ENCODE results near the gene CTNND2.

Gene CTNND2

DNA sequence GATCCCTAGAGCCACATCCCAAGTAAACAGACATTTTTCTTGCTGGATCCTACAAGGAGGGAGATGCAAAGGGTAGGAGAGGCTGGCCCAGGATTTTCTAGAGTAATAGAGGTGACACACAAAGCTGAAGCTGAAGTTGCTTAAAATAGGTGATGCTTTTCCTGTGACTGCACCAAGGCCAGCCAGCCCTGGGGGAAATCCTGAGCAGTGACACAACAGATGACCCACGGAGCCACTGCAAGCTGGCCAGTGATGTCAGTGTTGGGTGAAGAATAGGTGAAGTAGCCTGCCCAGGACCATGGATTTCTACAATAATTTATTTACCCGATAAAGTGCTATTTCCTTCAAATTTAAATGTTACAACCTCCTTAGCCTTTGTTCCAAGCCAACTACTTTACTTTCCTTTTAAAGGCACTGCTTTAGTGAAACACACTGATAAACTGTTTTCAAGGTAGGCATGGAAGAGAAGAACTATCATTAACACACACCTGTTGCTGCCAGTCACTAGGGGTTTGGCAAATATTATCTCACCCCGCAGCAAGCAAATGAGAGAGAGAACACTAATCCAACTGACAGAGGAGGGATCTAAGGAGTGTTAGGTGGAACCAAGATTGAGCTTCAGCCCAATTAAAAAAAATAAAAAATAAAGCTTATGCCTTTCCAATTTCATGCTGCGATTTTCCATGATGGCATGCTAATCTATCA lies 123.5 kb downstream of the CTNND2 start:
- no peak for DNase-seq (ENCODE audit: low spot score)

DNA sequence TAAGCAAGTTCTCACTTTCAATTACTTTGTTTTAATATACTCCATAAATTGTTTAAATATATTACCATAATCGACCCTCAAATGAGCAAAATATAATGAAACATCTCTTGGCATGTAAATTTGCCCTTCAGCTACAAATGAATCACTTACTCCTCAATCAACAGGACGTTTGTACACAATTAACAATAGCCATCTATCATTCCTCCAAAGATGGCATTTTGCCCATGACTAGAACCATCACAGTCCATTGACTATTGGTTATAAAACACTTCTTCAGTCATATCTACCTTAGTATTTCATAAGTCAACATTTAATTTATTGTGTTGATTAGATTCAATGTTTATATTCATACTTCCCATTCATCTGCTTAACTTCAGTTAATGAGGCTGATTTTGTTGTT lies 127.2 kb downstream of the CTNND2 start:
- DNase-seq (ENCODE audit: low spot score), result peak; percentile 56

DNA sequence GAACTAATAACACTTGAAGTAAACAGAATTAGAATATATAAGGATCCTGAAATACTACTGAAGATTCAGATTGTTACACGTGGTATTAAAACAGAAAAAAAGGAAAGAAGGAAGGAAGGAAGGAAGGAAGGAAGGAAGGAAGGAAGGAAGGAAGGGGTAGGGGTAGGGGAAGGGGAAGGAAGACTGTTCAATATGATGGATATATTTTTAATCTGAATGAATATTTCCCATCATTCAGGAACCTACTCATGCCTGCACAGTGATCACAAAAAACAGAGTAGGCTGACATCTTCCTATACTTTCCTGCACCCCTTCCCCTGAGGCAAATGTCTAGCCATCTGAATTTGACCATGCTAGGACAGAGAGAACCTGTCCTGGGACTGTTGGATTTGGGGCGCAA lies 133.9 kb downstream of the CTNND2 start:
- no peak for DNase-seq (ENCODE audit: low spot score)

DNA sequence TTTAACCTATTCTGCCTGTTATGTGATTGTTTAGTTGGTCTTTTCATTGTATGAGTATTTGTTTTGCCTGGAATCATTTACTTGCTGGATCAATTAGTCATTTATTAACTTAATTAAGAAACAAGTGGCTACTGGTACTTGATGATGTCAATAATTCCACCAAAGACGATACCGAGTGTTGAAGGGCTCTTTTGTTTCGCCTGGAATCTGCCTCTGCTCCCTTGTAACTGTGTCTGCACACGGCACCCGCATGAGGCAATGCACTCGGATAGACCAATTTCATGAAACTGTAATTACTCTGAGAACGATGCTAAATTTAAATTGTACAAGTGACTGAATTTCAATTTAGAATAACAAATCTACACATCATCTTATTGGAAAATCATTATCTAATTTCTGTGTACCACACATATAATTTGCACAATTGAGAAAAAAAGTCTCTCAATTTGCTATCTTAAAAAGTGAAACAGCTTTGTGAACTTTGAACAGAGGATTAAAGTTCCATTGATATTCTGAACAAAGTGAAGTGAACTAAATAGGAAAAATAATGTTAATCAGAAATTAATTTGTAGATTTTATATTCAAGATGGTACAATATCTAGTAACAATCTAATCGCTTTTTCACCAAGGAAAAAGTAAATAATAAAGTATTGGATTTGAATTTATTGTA lies 143.2 kb downstream of the CTNND2 start:
- DNase-seq (ENCODE audit: low spot score), result peak; percentile 16

DNA sequence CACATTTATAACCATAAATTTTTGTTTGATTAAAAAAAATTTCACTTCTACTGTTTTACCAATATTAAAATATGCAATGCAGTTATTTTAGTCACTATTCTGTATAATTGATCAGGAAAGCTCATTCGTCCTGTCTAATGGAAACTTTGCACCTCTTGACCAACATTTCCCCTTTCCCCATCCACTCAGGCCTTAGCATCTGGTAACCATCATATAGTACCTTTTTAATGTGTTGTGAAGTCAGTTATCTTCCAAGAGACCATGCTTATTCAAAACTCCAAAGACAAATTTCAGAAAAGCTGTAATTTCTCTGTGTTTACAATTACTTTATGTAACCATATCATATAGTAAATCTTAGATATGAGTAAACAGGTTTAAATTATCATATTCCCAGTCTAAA lies 145.9 kb downstream of the CTNND2 start:
- DNase-seq (ENCODE audit: low spot score), result no peak

DNA sequence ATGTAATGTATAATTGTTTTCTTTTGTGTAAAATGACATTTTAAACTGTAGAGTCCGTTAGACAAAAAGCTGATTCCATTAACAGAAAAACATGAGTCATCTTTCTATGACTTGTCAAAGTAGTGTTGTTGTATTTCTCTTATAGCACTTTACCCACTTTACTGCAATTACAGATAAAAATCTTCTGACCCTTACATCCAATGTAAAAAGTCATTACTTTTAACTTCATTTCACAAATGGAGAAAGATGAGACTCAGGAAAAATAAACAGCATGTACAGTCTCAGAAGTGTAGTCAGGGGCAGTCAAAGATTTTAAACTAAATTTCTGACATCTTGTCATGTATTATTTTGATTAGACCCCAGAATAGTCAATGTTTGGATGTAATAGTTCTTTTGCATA lies 146.6 kb downstream of the CTNND2 start:
- DNase-seq (ENCODE audit: low spot score), result no peak

DNA sequence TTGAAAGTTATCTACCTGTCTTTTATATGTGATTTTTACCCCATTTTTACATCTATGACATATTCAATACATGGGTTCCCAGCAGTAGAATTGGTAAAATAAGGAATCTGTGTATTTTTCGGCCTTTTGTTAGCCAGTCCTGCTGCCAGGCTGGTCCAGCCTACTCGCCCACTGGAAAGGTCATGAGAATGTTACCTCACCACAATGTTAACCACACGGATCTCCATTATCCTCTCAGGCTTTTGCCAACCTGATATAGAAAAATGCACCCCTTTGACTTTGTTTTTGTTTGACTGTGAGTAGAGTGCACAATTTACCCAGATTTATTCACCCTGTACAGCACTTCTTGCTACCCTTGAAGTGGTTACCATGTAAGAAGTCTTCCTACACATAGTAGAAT lies 167.2 kb downstream of the CTNND2 start:
- DNase-seq (ENCODE audit: low spot score), result no peak

DNA sequence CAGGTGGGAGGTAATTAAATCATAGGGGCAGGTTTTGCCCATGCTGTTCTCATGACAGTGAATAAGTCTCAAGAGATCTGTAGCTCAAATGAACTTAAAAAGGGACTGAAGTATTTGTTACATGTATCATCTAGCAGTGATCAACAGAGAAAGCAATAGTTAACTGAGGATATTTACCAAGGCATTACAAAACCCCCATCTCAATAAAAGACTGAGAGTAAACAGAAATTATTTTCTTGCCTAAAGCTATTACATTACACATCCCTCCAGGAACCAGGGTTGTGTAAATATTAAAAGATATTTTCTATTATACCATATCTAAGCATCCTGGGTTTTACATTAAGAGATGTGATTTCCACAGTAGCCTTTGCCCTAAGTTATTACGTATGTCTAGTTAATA lies 169.9 kb downstream of the CTNND2 start:
- DNase-seq (ENCODE audit: low spot score), result no peak

DNA sequence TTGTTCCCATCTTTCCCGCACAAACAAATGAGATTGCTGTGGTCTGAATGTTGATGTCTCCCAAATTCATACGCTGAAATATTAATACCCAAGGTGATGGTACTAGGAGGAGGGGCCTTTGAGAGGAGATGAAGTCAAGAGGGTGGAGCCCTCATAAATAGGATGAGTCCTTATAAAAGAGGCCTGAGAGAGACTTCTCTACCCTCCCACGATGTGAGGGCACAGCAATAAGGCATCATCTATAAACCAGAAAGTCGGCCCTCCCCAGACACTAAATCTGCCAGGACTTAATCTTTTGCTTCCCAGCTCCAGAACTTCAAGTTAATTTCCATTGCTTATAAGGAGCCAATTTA lies 170.4 kb downstream of the CTNND2 start:
- no peak for DNase-seq (ENCODE audit: low spot score)

DNA sequence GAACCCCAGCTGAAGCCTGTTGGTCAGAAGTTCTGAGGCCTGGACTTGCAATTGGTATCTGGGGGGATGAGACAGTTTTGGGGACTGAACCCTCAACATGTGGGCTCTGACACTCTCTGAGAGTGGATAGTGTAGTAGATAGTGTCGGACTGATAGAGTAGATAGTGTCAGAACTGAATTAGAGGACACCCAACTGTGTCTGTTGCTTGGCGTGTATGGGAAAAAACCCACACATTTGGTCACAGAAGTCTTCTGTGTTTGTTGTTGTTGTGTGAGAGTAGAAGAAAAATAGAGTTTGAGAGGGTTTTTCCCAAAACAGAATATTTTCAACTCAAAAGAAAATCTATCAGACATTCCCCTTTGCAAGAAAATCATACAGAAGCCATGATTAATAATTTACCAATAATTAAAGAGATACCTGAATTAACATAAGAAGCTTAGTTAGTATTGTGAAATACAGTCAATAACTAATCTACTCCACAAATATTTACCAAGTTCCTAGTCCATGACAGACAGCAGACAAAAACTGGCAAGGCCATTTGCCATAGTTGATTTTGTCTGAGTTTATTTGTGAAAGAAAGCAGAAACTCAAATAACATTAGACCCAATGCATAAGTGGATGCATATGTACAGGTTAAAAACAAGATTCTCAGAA lies 170.9 kb downstream of the CTNND2 start:
- DNase-seq (ENCODE audit: low spot score), result no peak

DNA sequence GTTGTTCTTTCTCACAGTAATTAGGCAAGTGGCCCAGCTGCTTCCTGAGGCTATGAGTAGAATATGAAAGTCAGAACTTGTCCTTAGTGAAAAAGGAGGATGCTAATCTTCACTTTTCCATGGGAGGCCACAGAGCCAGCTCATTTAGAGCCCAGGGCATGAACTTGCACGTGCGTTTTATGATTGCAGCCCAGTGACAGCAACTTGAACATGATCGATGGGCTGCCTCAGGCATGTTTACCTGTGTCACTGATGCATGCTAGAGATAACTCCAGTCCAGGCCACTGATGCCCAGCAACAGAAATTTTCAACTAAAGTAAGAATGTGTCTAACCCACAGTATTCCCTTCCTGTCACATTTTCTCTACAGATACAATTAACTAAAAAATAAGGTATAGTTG lies 179.3 kb downstream of the CTNND2 start:
- no peak for DNase-seq (ENCODE audit: low spot score)

DNA sequence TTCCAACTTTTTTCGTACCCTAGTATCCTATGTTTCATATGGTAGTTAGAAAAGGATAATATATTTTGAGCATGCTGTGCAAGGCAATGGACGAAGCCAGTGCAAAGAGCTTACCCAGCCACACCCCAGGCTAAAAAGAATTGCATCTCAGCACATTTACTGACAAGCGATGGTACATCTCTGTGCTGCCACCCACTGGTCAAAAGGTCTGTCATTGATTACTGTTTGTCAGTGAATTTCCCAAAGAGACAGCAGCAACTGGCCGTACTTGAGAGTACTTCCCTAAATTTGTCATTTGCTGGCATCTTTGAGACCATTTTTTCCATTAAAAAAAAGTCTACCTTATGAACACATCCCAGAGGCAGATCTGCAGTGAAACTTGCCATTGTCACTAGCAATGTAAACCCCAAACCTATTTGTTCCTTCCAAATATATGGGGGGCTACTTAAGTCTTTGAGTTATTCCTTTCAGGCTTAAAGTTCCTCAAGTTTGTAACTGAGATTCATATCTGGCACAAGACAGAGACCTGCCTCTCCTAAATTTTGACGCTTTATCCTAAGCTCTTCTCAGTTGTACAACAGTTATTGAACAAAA lies 184.3 kb downstream of the CTNND2 start:
- DNase-seq (ENCODE audit: low spot score), result peak; percentile 88

DNA sequence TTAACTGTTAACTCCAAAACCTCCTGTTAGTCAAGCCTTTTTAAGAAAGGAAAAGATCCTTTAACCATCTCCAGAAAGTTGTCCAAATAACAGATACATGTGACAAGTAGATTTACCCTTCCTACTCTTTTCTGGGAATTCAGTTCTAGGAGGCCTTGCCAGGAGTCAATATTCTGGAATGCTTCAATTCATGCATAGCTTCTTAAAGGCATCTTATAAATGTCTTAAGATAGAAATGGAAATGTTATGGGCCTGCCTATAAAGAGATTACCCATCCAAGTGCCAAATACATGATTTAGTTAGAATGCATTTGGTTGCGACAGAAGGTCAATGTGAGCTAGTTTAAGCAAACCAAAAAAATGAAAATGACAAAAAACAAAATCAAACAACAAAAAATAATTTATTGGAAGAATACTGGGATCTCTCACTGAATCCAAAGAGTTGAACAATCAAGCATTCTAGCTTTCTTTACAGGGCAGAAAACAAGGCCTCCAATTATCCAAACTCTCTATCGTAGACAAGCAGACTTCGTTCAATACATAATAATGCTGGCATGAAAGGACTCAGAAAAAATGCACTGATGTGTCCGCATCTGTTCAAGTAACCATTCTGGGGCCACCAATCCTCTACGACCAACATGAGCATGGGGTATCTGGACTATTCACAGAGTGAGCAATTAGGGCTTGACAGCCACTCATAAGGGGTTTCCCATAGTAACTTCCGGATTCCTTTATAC lies 188.6 kb downstream of the CTNND2 start:
- DNase-seq (ENCODE audit: low spot score), result peak; percentile 71

DNA sequence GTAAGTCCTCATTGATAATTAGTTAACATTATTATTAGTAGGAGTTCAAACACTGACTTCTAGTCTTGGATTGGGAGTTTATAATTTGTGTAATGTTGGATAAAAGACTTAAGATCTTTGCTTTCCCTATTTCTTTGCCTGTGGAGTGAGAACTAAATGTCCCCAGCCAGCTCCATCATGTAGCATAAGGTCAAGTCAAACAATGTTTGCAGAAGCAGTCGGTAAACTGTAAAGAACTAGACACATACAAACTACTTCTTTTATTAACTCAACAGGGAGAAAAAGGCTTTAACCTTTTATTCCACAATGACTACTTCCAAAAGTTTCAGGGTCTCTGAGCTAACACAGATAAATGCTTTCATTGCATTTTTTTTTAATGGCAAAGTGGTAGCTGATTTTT lies 192.3 kb downstream of the CTNND2 start:
- no peak for DNase-seq (ENCODE audit: low spot score)

DNA sequence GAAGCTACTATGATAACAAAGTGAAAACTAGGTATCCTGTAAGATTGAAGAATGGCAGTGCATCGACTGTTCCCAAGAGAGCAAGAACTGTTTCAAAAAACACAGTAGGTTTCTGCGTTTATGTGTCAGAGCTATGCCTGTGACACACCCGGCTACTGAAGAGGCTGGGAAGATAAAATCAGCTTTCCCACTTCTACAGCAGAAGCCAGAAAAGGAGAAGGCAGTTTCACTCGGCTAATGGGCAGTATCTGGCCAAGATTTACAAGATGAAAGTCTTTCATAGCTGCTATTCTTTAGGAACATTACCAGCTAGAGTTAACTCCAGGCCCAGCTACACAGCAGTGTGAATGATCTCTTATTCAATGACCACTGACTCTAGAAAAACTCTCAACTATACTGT lies 195.2 kb downstream of the CTNND2 start:
- DNase-seq (ENCODE audit: low spot score), result no peak

DNA sequence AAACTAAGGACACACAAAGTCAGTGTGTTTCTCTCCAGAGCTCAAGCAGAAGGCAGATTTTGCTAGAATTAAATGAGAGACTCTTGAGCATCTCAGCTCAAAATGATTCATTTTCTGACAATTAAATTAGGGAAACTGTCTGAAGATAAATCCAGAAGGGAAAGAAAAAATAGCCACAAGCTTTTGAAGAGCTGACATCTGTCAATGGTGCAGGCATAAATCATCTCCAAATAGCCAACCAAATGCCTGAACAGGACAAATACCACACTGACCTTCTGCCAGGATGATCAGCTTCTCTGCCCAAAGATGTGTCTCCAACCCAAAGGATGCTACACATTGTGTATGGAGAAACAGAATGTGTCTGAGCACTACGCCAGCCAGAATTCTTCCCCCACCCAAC lies 199.3 kb downstream of the CTNND2 start:
- DNase-seq (ENCODE audit: low spot score), result no peak

DNA sequence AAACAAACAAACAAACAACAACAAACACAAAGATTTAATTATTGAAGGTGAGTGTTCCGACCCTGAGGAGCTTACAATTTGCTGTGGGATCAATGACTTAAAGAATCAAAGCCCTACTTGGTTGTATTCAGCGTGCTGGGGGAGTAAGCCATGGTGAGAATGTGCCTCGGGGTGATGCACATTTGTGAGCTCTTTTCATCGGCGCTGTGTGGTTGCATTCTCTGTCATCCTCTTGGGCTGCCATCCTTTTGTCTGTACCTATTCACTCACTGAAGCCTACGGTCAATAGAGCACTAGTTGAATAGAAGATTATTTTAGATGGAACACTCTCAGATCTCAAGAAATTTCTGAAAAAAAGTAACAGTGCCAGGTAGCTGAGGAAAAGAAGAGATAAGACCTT lies 203.9 kb downstream of the CTNND2 start:
- no peak for DNase-seq (ENCODE audit: low spot score)

DNA sequence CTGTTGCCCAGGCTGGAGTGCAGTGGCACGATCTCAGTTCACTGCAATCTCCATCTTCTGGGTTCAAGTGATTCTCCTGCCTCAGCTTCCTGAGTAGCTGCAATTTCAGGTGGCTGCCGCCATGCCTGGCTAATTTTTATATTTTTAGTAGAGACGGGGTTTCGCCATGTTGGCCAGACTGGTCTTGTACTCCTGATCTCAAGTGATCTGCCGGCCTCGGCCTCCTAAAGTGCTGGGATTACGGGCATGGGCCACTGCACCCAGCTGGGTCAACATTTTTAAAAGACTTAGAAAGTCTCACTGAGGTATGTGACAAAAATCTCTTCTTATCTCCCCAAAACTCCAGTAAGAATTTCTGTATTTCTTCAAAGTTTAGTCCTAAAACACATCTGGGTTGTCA lies 211.6 kb downstream of the CTNND2 start:
- no peak for DNase-seq (ENCODE audit: low spot score)

DNA sequence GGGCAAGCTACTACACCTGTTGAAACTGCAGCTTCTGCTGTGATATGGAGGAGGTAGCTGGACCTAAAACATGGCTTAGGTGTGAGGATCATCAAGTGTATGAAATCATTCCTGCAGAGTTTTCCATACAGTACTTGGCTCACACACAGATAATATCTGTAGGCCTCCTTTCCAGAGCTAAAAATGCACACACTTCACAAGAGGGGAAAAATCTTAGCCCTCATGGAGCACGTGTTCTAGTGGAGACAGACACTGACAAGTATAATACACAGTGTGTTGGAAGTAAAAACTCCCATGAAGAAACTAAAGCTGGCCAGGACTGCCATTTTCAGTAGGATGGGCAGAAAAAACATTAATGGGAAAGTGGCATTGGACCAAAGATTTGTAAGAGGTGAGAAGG lies 216.7 kb downstream of the CTNND2 start:
- DNase-seq (ENCODE audit: low spot score), result no peak

DNA sequence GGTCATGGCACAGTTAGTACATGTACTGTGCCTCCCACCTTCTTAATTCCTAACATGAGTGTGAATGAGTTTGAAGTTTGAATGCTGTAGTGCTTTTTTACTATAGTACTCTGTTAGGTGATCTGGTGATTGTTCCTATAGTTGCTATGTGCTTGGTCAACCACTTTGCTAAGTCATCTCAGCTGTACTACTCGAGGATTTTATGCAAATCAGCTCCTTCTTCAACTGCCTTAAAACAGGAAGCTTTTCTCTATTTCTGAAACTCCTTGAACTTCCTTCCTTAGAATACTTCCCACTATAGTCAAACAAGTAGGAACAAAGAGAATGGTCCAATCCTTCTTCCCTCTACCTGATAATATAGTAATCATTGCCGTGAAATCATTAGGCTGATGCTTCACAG lies 219.6 kb downstream of the CTNND2 start:
- DNase-seq (ENCODE audit: low spot score), result peak; percentile 30

DNA sequence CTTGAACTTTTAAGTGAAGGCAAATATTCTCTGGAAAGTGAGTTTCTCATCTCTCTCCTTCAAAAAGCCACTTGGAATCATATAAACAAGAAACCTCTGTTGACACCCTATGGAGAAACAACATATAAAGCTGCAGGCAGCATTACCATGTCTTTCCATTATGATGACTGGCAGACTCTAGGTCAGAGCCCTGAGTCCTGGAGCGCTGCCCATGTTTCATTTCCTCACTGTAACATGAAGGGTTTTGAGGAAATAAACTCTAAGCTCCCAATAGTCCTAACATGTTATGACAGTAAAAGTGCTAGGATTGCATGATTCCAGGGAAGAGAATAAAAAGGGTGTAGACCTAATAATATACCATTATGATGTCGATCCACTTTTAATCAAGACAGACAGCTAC lies 220.6 kb downstream of the CTNND2 start:
- peak; percentile 40 for DNase-seq (ENCODE audit: low spot score)

DNA sequence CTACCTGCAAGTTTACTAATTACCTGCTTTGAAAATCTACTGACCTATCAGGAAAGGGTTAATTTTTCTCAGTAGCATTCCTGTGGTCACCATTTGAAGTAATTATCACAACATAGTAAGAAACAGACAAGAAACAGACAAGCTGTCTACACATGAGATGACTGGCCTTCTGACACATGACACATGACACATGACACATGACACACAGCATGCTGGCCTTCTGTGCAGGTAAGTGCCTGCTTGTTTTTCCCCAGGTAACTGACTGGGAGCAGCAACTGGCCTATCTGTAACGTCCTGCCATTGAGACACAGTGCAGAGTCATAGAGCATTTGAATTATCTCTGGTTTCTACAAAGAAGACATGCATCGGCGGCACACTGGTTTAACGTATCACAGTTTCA lies 222.4 kb downstream of the CTNND2 start:
- no peak for DNase-seq (ENCODE audit: low spot score)

DNA sequence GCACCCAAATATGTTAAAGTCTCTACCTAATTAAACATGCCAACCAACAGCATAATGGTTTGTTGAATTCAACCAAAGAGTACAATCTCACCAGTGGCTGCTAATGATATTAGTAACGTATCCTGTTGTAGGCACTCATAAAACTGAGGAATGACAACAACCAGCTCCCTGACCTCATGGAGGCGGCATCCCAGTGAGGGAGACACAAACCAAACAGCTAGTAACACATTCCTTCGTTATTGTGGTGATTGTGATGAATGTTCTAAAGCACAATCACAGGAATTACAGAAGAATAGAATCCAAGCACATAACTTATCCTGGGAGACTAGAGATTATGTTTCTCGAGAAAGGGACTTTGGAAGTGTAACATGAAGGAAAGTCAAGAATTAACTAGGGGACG lies 224.6 kb downstream of the CTNND2 start:
- DNase-seq (ENCODE audit: low spot score), result no peak

All from globus pallidus (tissue), 1 donor.